Lung (tissue), 12 donors: ENCODE measurements around the gene SMIM20. TPM values are rescaled to one million over a fixed set of nuclear protein-coding genes. Genes with fewer than 3 reads are reported as not detected.
A peak's percentile ranks its signal among the peaks of the same experiment; 100 is the strongest.

Experiments used
- ATAC-seq: fragments of 200-7000 bp; cut with Tn5 transposase; one replicate; pipeline ENCODE4 v1.9.1; 2020; ENCODE audit warnings: moderate number of reproducible peaks; ENCODE audit not compliant: insufficient read depth, low FRiP score
- DNase-seq, 3 donors: peaks; one replicate each; pipeline ENCODE4 v3.0.0-alpha.2; 2013 to 2017
- H3K27ac ChIP-seq, 2 donors: one replicate each; pipeline ENCODE4 v1.5.1; 2013; ENCODE audit warnings: mild to moderate bottlenecking in 2 of 2, moderate library complexity in 2 of 2, control low read depth in 1 of 2, inconsistent platforms in 1 of 2, low read depth in 1 of 2, low read length in 1 of 2
- H3K27me3 ChIP-seq, 3 donors: one replicate each; pipeline ENCODE4 v1.5.1; 2013; ENCODE audit warnings: low read length in 2 of 3; ENCODE audit not compliant: control insufficient read depth in 3 of 3, insufficient read depth in 3 of 3
- H3K36me3 ChIP-seq, 4 donors: one replicate each; pipeline ENCODE4 v1.5.1; 2013; ENCODE audit warnings: low read length in 4 of 4, mild to moderate bottlenecking in 1 of 4, moderate library complexity in 1 of 4; ENCODE audit not compliant: control insufficient read depth in 4 of 4, insufficient read depth in 4 of 4
- H3K4me1 ChIP-seq, 5 donors: one replicate each; pipeline ENCODE4 v1.5.1; 2013; ENCODE audit warnings: low read length in 5 of 5, mild to moderate bottlenecking in 2 of 5, moderate library complexity in 1 of 5; ENCODE audit not compliant: control insufficient read depth in 5 of 5, insufficient read depth in 5 of 5
- H3K4me3 ChIP-seq: one replicate; pipeline ENCODE4 v1.5.1; 2013; ENCODE audit warnings: mild to moderate bottlenecking, control low read depth, moderate library complexity
- H3K9ac ChIP-seq, 2 donors: one replicate each; pipeline ENCODE4 v1.5.1; 2013; ENCODE audit warnings: low read length in 2 of 2, control low read depth in 1 of 2; ENCODE audit not compliant: insufficient read depth in 1 of 2
- H3K9me3 ChIP-seq, 4 donors: one replicate each; pipeline ENCODE4 v1.5.1; 2013; ENCODE audit warnings: low read length in 3 of 4, mild to moderate bottlenecking in 1 of 4, moderate library complexity in 1 of 4; ENCODE audit not compliant: control insufficient read depth in 4 of 4, insufficient read depth in 3 of 4
- CTCF ChIP-seq: IDR thresholded peaks from 2 replicates; pipeline ENCODE4 v1.5.1; 2012; ENCODE audit warnings: mild to moderate bottlenecking; ENCODE audit errors: control extremely low read depth, extremely low read depth
- WGBS, 2 donors: extraction: QIAGEN DNeasy Blood & Tissue Kit; methylation state at CpG; one replicate each; pipeline ENCODE4 v1.1.7; 2013; 5-methylcytosine and 5-hydroxymethylcytosine counted together
- polyA plus RNA-seq, 2 donors: library from polyadenylated mRNA; stranded (reverse); fragments of 200-250 nt; gene quantifications; one replicate each; pipeline ENCODE4 v1.2.1, GENCODE V29; 2013
- total RNA-seq, 2 donors: library from RNA; depleted of rRNA in 1 of 2; stranded (reverse); fragments of >200 nt in 1 of 2; gene quantifications; one replicate each; pipeline ENCODE4 v1.2.1, GENCODE V29; 2014 to 2021
- donor health status: control.
- donor health status: control.
- donor health status: Bipolar disorder and iron deficiency.
- donor health status: healthy.
- donor health status: DM: yes; HTN: yes; CAD: no.

Gene SMIM20
- total and polyA plus RNA-seq, 4 donors = 21.9 to 30.7 (median 26.8) TPM

GRCh38 chr4:25966171-25966570, 52.2 kb downstream of the SMIM20 start:
- Histone ChIP-seq H3K9me3 (no peaks in the 10 kb centered on the region), H3K4me1 (peaks cover 0 to 13% (median 9%) of the 10 kb centered on the region in 5 donors), H3K9ac (no peak overlapping the region), H3K4me3 (no peak overlapping the region), H3K27ac (no peak overlapping the region), H3K36me3 (no peaks in the 10 kb centered on the region), H3K27me3 (no peaks in the 10 kb centered on the region)
- no peak for ATAC-seq
- 86 to 90% methylated on average over 3 of the region's 3 CpGs for WGBS, 2 donors
- no peak for TF ChIP-seq CTCF
- no peak for DNase-seq

- WGBS, 2 donors = 69 to 74% methylated on average over 13 of the region's 13 CpGs
- no peak for TF ChIP-seq CTCF
- Histone ChIP-seq H3K9me3 (no peaks in the 10 kb centered on the region), H3K4me3 (no peak overlapping the region), H3K4me1 (peaks cover 0 to 13% (median 9%) of the 10 kb centered on the region in 5 donors), H3K36me3 (no peaks in the 10 kb centered on the region), H3K9ac (no peak overlapping the region), H3K27me3 (no peaks in the 10 kb centered on the region), H3K27ac (no peak overlapping the region)
- ATAC-seq (no peak), DNase-seq (peak in 1 of 3 donors; percentile 21)
Measured at GRCh38 chr4:25969374-25970155, 55.5 kb downstream of the SMIM20 start.

GRCh38 chr4:25970226-25970675, 56.2 kb downstream of the SMIM20 start:
- ATAC-seq (peak; percentile 19), DNase-seq (peak; percentile 35 to 46 (median 42))
- Histone ChIP-seq H3K36me3 (no peaks in the 10 kb centered on the region), H3K4me1 (peaks cover 0 to 13% (median 9%) of the 10 kb centered on the region in 5 donors), H3K9me3 (no peaks in the 10 kb centered on the region), H3K4me3 (no peak overlapping the region), H3K27ac (no peak overlapping the region), H3K27me3 (no peaks in the 10 kb centered on the region), H3K9ac (no peak overlapping the region)
- TF ChIP-seq CTCF = no peak
- 30 to 35% methylated on average over 13 of the region's 13 CpGs for WGBS, 2 donors
